ENCODE measurements around the gene TCAP. TPM values are rescaled to one million over a fixed set of nuclear protein-coding genes. Genes with fewer than 3 reads are reported as not detected.

TCAP gene
- total and polyA plus RNA-seq, 4 donors: 0.82 to 1.4 (median 1.2) TPM

DNA sequence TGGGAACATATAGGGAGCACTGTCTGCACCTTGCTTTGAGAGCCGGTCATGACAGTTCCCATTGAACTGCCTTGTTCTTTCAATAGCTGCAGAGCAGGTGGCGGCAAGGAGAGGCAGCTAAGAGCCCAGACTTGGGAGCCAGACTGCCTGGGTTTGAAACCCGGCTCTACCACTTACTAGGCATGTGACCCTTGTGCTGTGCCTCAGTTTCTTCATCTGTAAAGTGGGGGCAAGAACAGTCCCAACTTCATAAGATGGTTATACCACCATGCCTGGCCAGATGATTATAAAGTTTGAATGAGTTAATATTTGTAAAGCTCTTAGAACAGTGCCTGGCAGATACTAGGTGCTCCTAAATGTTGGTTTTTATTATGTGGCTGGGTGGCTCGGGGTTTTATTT lies 49.1 kb downstream of the TCAP start:
- no peaks in the 10 kb centered on the region for H3K4me1 ChIP-seq (ENCODE audit: control insufficient read depth in 5 of 5, insufficient read depth in 5 of 5, low read length in 5 of 5)
- no peaks in the 10 kb centered on the region for H3K27me3 ChIP-seq (ENCODE audit: control insufficient read depth in 3 of 3, insufficient read depth in 3 of 3, low read length in 2 of 3)
- TF ChIP-seq, protein P1, sequence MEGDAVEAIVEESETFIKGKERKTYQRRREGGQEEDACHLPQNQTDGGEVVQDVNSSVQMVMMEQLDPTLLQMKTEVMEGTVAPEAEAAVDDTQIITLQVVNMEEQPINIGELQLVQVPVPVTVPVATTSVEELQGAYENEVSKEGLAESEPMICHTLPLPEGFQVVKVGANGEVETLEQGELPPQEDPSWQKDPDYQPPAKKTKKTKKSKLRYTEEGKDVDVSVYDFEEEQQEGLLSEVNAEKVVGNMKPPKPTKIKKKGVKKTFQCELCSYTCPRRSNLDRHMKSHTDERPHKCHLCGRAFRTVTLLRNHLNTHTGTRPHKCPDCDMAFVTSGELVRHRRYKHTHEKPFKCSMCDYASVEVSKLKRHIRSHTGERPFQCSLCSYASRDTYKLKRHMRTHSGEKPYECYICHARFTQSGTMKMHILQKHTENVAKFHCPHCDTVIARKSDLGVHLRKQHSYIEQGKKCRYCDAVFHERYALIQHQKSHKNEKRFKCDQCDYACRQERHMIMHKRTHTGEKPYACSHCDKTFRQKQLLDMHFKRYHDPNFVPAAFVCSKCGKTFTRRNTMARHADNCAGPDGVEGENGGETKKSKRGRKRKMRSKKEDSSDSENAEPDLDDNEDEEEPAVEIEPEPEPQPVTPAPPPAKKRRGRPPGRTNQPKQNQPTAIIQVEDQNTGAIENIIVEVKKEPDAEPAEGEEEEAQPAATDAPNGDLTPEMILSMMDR (IDR thresholded peaks at IDR 0.05; ENCODE audit: control extremely low read depth, extremely low read depth): no peak
- no peaks in the 10 kb centered on the region for H3K9me3 ChIP-seq (ENCODE audit: control insufficient read depth in 4 of 4, insufficient read depth in 3 of 4, low read length in 3 of 4)
- 92 to 95% methylated on average over 4 of the region's 4 CpGs for WGBS, 2 donors
- no peak overlapping the region for H3K27ac ChIP-seq (ENCODE audit: low read depth in 1 of 2, low read length in 1 of 2)
- ATAC-seq (ENCODE audit: insufficient read depth, low FRiP score) (no peak), DNase-seq (no peak)
- no peak overlapping the region for H3K4me3 ChIP-seq
- H3K9ac ChIP-seq (ENCODE audit: insufficient read depth in 1 of 2, low read length in 2 of 2): no peak overlapping the region
- peaks cover 8 to 42% (median 36%) of the 10 kb centered on the region in 4 donors for H3K36me3 ChIP-seq (ENCODE audit: control insufficient read depth in 4 of 4, insufficient read depth in 4 of 4, low read length in 4 of 4)

DNA sequence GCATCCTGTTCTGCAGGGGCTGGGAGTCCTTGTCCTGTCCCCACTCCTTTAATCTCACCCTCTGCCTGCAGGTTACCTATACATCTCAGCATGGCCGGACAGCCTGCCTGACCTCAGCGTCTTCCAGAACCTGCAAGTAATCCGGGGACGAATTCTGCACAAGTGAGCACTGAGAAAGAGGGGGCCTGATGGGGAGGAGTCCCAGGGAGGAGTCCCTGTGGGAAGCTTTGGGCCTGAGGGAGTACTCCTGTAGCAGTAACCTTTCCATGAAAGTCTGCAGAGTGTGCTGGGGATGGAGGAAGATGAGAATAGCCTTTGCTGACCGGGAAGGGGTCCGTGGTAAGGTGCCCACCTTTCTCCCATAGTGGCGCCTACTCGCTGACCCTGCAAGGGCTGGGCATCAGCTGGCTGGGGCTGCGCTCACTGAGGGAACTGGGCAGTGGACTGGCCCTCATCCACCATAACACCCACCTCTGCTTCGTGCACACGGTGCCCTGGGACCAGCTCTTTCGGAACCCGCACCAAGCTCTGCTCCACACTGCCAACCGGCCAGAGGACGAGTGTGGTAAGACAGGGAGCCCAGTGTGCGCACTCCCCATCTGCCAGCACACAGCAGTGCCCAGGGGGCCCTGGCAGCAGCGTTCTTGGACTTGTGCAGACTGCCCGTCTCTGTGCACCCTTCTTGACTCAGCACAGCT lies 50.4 kb downstream of the TCAP start:
- peaks cover 12 to 44% (median 38%) of the 10 kb centered on the region in 4 donors for H3K36me3 ChIP-seq (ENCODE audit: control insufficient read depth in 4 of 4, insufficient read depth in 4 of 4, low read length in 4 of 4)
- H3K9ac ChIP-seq (ENCODE audit: insufficient read depth in 1 of 2, low read length in 2 of 2): no peak overlapping the region
- peak overlapping the region in 1 of 2 donors; percentile 35 for H3K27ac ChIP-seq (ENCODE audit: low read depth in 1 of 2, low read length in 1 of 2)

More for the DNA sequence above, 50.4 kb downstream of the TCAP start:
- H3K27me3 ChIP-seq (ENCODE audit: control insufficient read depth in 3 of 3, insufficient read depth in 3 of 3, low read length in 2 of 3): no peaks in the 10 kb centered on the region
- TF ChIP-seq, protein P1 (IDR thresholded peaks at IDR 0.05; ENCODE audit: control extremely low read depth, extremely low read depth): no peak
- WGBS, 2 donors: 96 to 98% methylated on average over 18 of the region's 18 CpGs
- no peaks in the 10 kb centered on the region for H3K4me1 ChIP-seq (ENCODE audit: control insufficient read depth in 5 of 5, insufficient read depth in 5 of 5, low read length in 5 of 5)
- peak overlapping the region; percentile 5 for H3K4me3 ChIP-seq
- DNase-seq (no peak), ATAC-seq (ENCODE audit: insufficient read depth, low FRiP score) (no peak)
- H3K9me3 ChIP-seq (ENCODE audit: control insufficient read depth in 4 of 4, insufficient read depth in 3 of 4, low read length in 3 of 4): no peaks in the 10 kb centered on the region

Other genes starting within 250 kb of the TCAP start
- gene MED1, start 214.1 kb upstream of the TCAP start, total RNA-seq: 10 to 100 TPM; 30.4 to 34.6 TPM
- 10 to 100 TPM in 1 of 2 donors, 1 to 10 TPM in 1; 6.5 to 14.7 TPM for gene MED1, start 214.1 kb upstream of the TCAP start, polyA plus RNA-seq
- 10 to 100 TPM; 54.2 to 56.2 TPM for gene CDK12, start 203.9 kb upstream of the TCAP start, total RNA-seq
- gene CDK12, start 203.9 kb upstream of the TCAP start, polyA plus RNA-seq: 10 to 100 TPM; 12.3 to 16.9 TPM
- not detected for gene NEUROD2, start 57.4 kb upstream of the TCAP start, total RNA-seq
- under 1 TPM in 1 of 2 donors, not detected in 1; 0.04 TPM for gene NEUROD2, start 57.4 kb upstream of the TCAP start, polyA plus RNA-seq
- 10 to 100 TPM; 21.3 to 22.9 TPM for gene PPP1R1B, start 38.4 kb upstream of the TCAP start, total RNA-seq
- 10 to 100 TPM; 26.7 to 36.4 TPM for gene PPP1R1B, start 38.4 kb upstream of the TCAP start, polyA plus RNA-seq
- gene STARD3, start 28.2 kb upstream of the TCAP start, total RNA-seq: 10 to 100 TPM; 27.4 to 63.4 TPM
- gene STARD3, start 28.2 kb upstream of the TCAP start, polyA plus RNA-seq: 10 to 100 TPM; 66.3 to 79.7 TPM
- 1 to 10 TPM; 1.9 to 4.3 TPM for gene PNMT, start 3.1 kb downstream of the TCAP start, total RNA-seq
- 1 to 10 TPM; 2.9 to 4.1 TPM for gene PNMT, start 3.1 kb downstream of the TCAP start, polyA plus RNA-seq
- 10 to 100 TPM; 17.0 to 39.7 TPM for gene PGAP3, start 22.7 kb downstream of the TCAP start, total RNA-seq
- 10 to 100 TPM; 15.9 to 35.8 TPM for gene PGAP3, start 22.7 kb downstream of the TCAP start, polyA plus RNA-seq
- 100 to 1,000 TPM; 119 to 130 TPM for gene ERBB2, start 34.7 kb downstream of the TCAP start, total RNA-seq
- 10 to 100 TPM; 32.2 to 40.1 TPM for gene ERBB2, start 34.7 kb downstream of the TCAP start, polyA plus RNA-seq
- 10 to 100 TPM; 20.8 to 47.2 TPM for gene MIEN1, start 65.2 kb downstream of the TCAP start, total RNA-seq
- 100 to 1,000 TPM in 1 of 2 donors, 10 to 100 TPM in 1; 69.3 to 136 TPM for gene MIEN1, start 65.2 kb downstream of the TCAP start, polyA plus RNA-seq
- 10 to 100 TPM; 19.8 to 25.5 TPM for gene GRB7, start 72.6 kb downstream of the TCAP start, total RNA-seq
- gene GRB7, start 72.6 kb downstream of the TCAP start, polyA plus RNA-seq: 10 to 100 TPM in 1 of 2 donors, 1 to 10 TPM in 1; 6.6 to 13.4 TPM
- gene IKZF3, start 199.0 kb downstream of the TCAP start, total RNA-seq: 1 to 10 TPM; 3.9 TPM
- gene IKZF3, start 199.0 kb downstream of the TCAP start, polyA plus RNA-seq: 1 to 10 TPM; 1.0 to 1.4 TPM
- gene ZPBP2, start 202.9 kb downstream of the TCAP start, total RNA-seq: not detected
- not detected for gene ZPBP2, start 202.9 kb downstream of the TCAP start, polyA plus RNA-seq

Measured in lung (tissue), 12 donors.